Colonic mucosa (tissue), 4 donors: Measurements from ENCODE around the gene MMP24OS. TPM values are rescaled to one million over a fixed set of nuclear protein-coding genes. Genes with fewer than 3 reads are reported as not detected.

Experiments
- DNase-seq: peaks from one replicate; pipeline ENCODE4 v3.0.0-alpha.2; 2020
- H3K27ac ChIP-seq: fragments of 200-600 bp; one replicate; pipeline ENCODE4 v1.8.0; 2021
- H3K27me3 ChIP-seq: fragments of 200-600 bp; one replicate; pipeline ENCODE4 v1.8.0; 2021
- H3K36me3 ChIP-seq: fragments of 200-600 bp; one replicate; pipeline ENCODE4 v1.8.0; 2021
- H3K4me1 ChIP-seq: fragments of 200-600 bp; one replicate; pipeline ENCODE4 v1.8.0; 2021; ENCODE audit warnings: mild to moderate bottlenecking
- H3K4me3 ChIP-seq: fragments of 200-600 bp; one replicate; pipeline ENCODE4 v1.8.0; 2021
- H3K9ac ChIP-seq, 2 donors: one replicate each; pipeline ENCODE4 v1.7.0; 2013; ENCODE audit warnings: control low read depth in 2 of 2, low read depth in 2 of 2, low read length in 2 of 2
- H3K9me3 ChIP-seq: fragments of 200-600 bp; one replicate; pipeline ENCODE4 v1.8.0; 2021
- intact Hi-C: fragments of 100-400 bp; cut with DNase I; formaldehyde crosslinking; loops from one replicate; pipeline ENCODE4 v1.14.1; 2022
- total RNA-seq, 2 donors: library from RNA; stranded (reverse); fragmentation: NEBNext Ultra II Directional in 1 of 2; extraction: Animal tissue kit (Norgen Biotek cat#: 25700) in 1 of 2; gene quantifications; one replicate each; pipeline ENCODE4 v1.2.1, GENCODE V29; 2021
- TF ChIP-seq, protein P1 (sequence below): fragments of 200-600 bp; IDR thresholded peaks from one replicate; pipeline ENCODE4 v1.8.0; 2022; ENCODE audit warnings: antibody characterized with exemption, mild to moderate bottlenecking
- donor health status: healthy.
- donor health status: DM: no; HTN: no; CAD: no.
- donor health status: DM: no; HTN: no; CAD: no.

MMP24OS gene
- total RNA-seq, 2 donors from 2014 or later, result 83.9 to 123 TPM

DNA sequence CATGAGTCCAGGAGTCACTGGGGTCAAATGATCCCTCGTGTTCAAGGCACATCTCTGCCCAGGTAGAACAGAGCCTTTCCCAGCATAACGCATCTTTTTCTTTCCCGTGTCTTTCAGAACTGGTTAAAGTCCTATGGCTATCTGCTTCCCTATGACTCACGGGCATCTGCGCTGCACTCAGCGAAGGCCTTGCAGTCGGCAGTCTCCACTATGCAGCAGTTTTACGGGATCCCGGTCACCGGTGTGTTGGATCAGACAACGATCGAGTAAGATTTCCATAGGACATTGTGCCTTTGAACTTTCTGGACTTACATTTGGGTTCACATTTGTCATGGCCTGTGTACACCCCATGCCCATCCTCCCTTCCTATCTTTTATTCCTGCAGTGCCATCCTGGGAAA, 31.2 kb downstream of the MMP24OS start:
- no peaks in the 10 kb centered on the region for H3K27me3 ChIP-seq
- TF ChIP-seq, protein P1, sequence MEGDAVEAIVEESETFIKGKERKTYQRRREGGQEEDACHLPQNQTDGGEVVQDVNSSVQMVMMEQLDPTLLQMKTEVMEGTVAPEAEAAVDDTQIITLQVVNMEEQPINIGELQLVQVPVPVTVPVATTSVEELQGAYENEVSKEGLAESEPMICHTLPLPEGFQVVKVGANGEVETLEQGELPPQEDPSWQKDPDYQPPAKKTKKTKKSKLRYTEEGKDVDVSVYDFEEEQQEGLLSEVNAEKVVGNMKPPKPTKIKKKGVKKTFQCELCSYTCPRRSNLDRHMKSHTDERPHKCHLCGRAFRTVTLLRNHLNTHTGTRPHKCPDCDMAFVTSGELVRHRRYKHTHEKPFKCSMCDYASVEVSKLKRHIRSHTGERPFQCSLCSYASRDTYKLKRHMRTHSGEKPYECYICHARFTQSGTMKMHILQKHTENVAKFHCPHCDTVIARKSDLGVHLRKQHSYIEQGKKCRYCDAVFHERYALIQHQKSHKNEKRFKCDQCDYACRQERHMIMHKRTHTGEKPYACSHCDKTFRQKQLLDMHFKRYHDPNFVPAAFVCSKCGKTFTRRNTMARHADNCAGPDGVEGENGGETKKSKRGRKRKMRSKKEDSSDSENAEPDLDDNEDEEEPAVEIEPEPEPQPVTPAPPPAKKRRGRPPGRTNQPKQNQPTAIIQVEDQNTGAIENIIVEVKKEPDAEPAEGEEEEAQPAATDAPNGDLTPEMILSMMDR, result no peak
- H3K36me3 ChIP-seq, result no peaks in the 10 kb centered on the region
- H3K4me3 ChIP-seq, result no peak overlapping the region
- intact Hi-C loops, result no loop called here
- no peaks in the 10 kb centered on the region for H3K9me3 ChIP-seq
- no peak overlapping the region for H3K9ac ChIP-seq
- no peaks in the 10 kb centered on the region for H3K4me1 ChIP-seq
- no peak for DNase-seq
- no peak overlapping the region for H3K27ac ChIP-seq

DNA sequence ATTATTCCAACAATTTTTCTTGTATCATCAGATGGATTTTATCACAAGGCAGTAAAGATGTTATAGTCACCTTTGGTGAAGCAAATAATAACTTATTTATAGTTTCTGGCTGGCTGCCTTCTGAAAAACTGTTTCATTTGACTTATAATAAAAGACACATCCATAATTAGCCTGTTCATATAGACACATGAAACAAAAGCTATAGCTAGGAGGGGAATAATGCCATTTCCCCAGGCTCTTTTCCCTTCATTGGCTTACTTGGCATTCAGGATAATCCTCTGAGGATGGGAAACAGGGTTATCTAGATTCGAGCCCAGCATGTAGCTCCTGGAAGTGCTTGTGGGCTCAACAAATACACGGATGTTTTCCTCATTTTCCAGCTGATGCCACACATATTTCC, 33.9 kb downstream of the MMP24OS start:
- no peaks in the 10 kb centered on the region for H3K36me3 ChIP-seq
- TF ChIP-seq, protein P1, result no peak
- intact Hi-C loops, result no loop called here
- H3K27me3 ChIP-seq, result no peaks in the 10 kb centered on the region
- no peaks in the 10 kb centered on the region for H3K9me3 ChIP-seq
- no peak overlapping the region for H3K4me3 ChIP-seq
- no peaks in the 10 kb centered on the region for H3K4me1 ChIP-seq
- H3K9ac ChIP-seq, result no peak overlapping the region
- no peak overlapping the region for H3K27ac ChIP-seq
- DNase-seq, result no peak

DNA sequence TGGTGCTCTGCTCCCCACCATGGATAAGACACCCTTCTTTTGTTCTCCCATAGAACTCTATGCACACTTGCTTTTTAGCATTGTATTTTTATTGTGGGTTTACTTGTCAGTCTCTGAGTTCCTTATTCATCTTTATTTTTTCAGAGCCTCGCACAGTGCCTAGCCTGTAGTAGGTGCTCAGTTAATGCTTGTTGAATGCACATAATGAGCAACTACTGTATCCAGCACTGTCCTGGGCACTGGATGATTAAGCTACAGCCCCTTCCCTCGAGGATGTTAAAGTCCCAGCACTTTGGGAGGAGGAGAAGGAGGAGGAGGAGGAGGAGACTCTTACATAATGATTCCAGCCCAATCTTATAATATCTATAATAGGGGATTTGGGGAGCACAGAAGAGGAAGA, 34.6 kb downstream of the MMP24OS start:
- Histone ChIP-seq H3K9ac (no peak overlapping the region), H3K9me3 (no peaks in the 10 kb centered on the region), H3K36me3 (no peaks in the 10 kb centered on the region), H3K4me3 (no peak overlapping the region), H3K27me3 (no peaks in the 10 kb centered on the region), H3K27ac (no peak overlapping the region), H3K4me1 (no peaks in the 10 kb centered on the region)
- TF ChIP-seq, protein P1, result no peak
- intact Hi-C loops, result no loop called here
- no peak for DNase-seq

- H3K27me3 ChIP-seq, result no peaks in the 10 kb centered on the region
- no peak overlapping the region for H3K27ac ChIP-seq
- TF ChIP-seq, protein P1, result no peak
- H3K4me3 ChIP-seq, result no peak overlapping the region
- DNase-seq, result no peak
- no peaks in the 10 kb centered on the region for H3K9me3 ChIP-seq
- H3K36me3 ChIP-seq, result no peaks in the 10 kb centered on the region
- H3K4me1 ChIP-seq, result no peaks in the 10 kb centered on the region
- no peak overlapping the region for H3K9ac ChIP-seq
- intact Hi-C loops, result no loop called here
These were observed 37.1 kb downstream of the MMP24OS start for GRCh38 chr20:35240811-35241293.

- intact Hi-C loops, result no loop called here
- H3K9me3 ChIP-seq, result no peaks in the 10 kb centered on the region
- DNase-seq, result no peak
- no peaks in the 10 kb centered on the region for H3K4me1 ChIP-seq
- no peaks in the 10 kb centered on the region for H3K27me3 ChIP-seq
- H3K27ac ChIP-seq, result no peak overlapping the region
- H3K9ac ChIP-seq, result no peak overlapping the region
- no peaks in the 10 kb centered on the region for H3K36me3 ChIP-seq
- TF ChIP-seq, protein P1, result no peak
- H3K4me3 ChIP-seq, result no peak overlapping the region
These were observed 37.7 kb downstream of the MMP24OS start for GRCh38 chr20:35240083-35240810.
